BLaER1 treated with 17β-estradiol and CSF1 and Interleukin-3, amounts not matched to agents 10 nM and 100 nM (cell line): Measurements from ENCODE around the gene KCNIP2.

ENCODE experiments used
- H3K27ac ChIP-seq, 11 experiments: shearing (Covaris generic); formaldehyde crosslinking; 2 replicates each; pipeline ENCODE4 v1.8.1; 2022
- H3K27me3 ChIP-seq, 11 experiments: shearing (Covaris generic); formaldehyde crosslinking; 2 replicates each; pipeline ENCODE4 v1.8.1; 2022
- H3K36me3 ChIP-seq, 11 experiments: shearing (Covaris generic); formaldehyde crosslinking; 2 replicates each; pipeline ENCODE4 v1.8.1; 2022
- H3K4me1 ChIP-seq, 10 experiments: shearing (Covaris generic); formaldehyde crosslinking; 2 replicates each; pipeline ENCODE4 v1.8.1; 2022
- H3K4me2 ChIP-seq, 11 experiments: shearing (Covaris generic); formaldehyde crosslinking; 2 replicates each; pipeline ENCODE4 v1.8.1; 2022
- H3K4me3 ChIP-seq, 10 experiments: shearing (Covaris generic); formaldehyde crosslinking; 2 replicates each; pipeline ENCODE4 v1.8.1; 2022
- H3K9ac ChIP-seq, 11 experiments: shearing (Covaris generic); formaldehyde crosslinking; 2 replicates each; pipeline ENCODE4 v1.8.1; 2022
- H3K9me3 ChIP-seq, 11 experiments: shearing (Covaris generic); formaldehyde crosslinking; replicated peaks in 1 of 11; 2 replicates each; pipeline ENCODE4 v1.8.1; 2022
- H4K20me1 ChIP-seq, 11 experiments: shearing (Covaris generic); formaldehyde crosslinking; 2 replicates each; pipeline ENCODE4 v1.8.1; 2022
- Cebpa-rat ChIP-seq, 11 experiments: shearing (Covaris generic); IDR thresholded peaks; 2 replicates each; pipeline ENCODE4 v1.8.1; 2022

KCNIP2 gene

DNA sequence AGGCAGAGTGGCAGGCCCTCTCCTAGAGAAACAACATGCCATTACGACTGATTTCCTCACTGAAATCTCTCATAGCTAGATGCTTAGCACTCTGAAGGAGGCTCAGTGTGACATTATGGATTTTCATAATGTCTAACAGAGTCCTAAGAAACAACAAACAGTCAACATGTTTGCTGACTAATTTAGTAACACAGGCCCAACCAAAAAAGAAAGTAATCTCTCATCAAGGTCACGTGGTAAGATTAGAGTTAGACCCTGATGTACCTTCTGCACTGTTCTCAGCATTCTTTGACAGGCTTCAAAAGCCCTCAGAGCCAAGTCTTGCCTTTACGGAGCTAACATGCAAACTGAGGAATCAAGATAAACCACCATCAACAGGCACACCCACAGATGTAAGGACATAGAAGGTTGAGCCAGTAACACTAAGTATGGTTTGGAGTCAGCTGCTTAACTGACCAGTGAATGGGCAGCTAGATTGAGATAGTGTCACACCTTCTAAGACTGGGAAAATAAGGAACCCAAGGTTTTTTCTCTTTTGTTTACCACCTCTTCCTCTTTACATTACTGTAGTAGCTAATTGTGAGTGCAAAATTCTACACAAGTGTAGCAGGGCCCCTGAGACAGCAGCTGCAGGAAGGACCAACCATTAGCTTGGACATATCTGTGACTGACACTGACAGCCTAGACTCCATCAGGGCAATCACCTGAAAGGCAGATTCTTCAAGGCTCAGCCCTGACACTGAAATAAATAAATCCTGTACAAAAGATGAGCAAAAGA is 15.3 kb upstream of the KCNIP2 start:
- Histone ChIP-seq H3K9ac (no peak overlapping the region), H3K27ac (no peak overlapping the region), H3K27me3 (no peaks in the 10 kb centered on the region), H3K4me2 (peak overlapping the region in 2 of 11 experiments; percentile 46 to 65; a peak in 4 of 22 replicates), H4K20me1 (peaks cover 0 to 54% (median 8%) of the 10 kb centered on the region in 11 experiments; a peak in 7 of 22 replicates), H3K9me3 (peaks cover 20 to 35% (median 26%) of the 10 kb centered on the region in 11 experiments), H3K4me1 (peaks cover 0 to 42% (median 2%) of the 10 kb centered on the region in 10 experiments; a peak in 7 of 20 replicates), H3K36me3 (peaks cover 27 to 57% (median 41%) of the 10 kb centered on the region in 11 experiments), H3K4me3 (no peak overlapping the region)
- no peak for TF ChIP-seq Cebpa-rat (IDR thresholded peaks at IDR 0.05)

DNA sequence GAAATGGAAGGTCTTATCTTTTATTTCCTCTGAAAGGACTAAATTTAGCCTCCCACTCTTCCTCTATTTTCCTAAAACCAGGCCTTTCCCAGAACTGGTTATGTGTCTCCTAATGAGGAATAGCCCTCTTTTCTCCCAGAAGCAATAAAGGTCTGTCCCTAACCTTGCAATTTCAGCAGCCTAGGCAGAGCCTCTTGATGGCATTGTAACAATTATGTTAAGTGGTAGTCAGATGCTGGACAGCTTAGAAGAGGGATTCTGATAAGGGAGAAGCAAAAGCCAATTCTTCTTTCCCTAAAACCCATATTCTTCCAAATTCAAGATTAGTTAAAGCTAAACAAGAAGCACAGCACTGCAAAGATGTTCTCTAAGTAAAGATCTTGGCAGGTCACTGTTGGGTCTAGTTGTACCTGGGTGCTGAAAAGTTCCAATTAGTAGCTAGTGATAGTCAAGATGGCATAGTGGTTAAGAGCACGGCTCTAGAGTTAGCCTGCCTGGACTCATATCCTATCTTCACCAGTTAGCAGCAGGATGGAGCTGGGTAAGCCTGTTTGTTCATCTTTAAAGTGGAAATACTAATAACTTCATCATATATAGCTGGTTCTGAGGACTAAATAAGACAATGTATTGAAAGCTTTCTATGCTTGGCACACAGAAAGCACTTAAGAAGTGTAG is 14.3 kb upstream of the KCNIP2 start:
- Histone ChIP-seq H3K9ac (no peak overlapping the region), H3K27me3 (no peaks in the 10 kb centered on the region), H3K27ac (no peak overlapping the region), H3K9me3 (peaks cover 20 to 29% (median 26%) of the 10 kb centered on the region in 11 experiments), H3K4me3 (no peak overlapping the region), H4K20me1 (peaks cover 0 to 64% (median 8%) of the 10 kb centered on the region in 11 experiments; a peak in 11 of 22 replicates), H3K4me1 (peaks cover 0 to 42% (median 0%) of the 10 kb centered on the region in 10 experiments; a peak in 6 of 20 replicates), H3K4me2 (peak overlapping the region in 3 of 11 experiments; percentile 40 to 76 (median 65); a peak in 6 of 22 replicates), H3K36me3 (peaks cover 28 to 56% (median 40%) of the 10 kb centered on the region in 11 experiments)
- TF ChIP-seq Cebpa-rat (IDR thresholded peaks at IDR 0.05): no peak

DNA sequence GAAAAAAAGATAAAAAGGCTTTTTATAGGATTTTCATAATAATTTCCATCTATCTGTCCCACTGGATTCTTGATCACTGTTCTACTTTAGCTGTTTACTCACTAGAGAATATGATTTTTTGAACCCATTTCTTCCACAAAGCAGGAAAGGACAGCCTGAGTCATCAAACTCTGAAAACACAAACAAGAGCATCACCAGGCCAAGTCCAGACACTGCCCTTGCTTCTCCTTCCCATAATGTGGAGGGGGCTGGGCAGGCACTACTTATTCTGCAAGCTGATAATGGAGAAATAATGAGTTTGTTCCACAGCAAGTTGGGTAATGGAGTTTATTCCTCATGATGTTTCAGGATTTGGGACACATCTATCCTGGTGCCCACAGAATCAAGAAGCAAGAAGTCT is 13.0 kb upstream of the KCNIP2 start:
- Histone ChIP-seq H3K9ac (no peak overlapping the region), H4K20me1 (peaks cover 0 to 77% (median 18%) of the 10 kb centered on the region in 11 experiments; a peak in 15 of 22 replicates), H3K36me3 (peaks cover 19 to 48% (median 34%) of the 10 kb centered on the region in 11 experiments), H3K4me3 (no peak overlapping the region), H3K27me3 (no peaks in the 10 kb centered on the region), H3K4me2 (peak overlapping the region in 3 of 11 experiments; percentile 40 to 76 (median 65); a peak in 6 of 22 replicates), H3K4me1 (peaks cover 0 to 49% (median 0%) of the 10 kb centered on the region in 10 experiments; a peak in 6 of 20 replicates), H3K27ac (peak overlapping the region in 2 of 11 experiments; percentile 10 to 23; a peak in 1 of 22 replicates), H3K9me3 (peaks cover 14 to 16% (median 15%) of the 10 kb centered on the region in 11 experiments)
- no peak for TF ChIP-seq Cebpa-rat (IDR thresholded peaks at IDR 0.05)

DNA sequence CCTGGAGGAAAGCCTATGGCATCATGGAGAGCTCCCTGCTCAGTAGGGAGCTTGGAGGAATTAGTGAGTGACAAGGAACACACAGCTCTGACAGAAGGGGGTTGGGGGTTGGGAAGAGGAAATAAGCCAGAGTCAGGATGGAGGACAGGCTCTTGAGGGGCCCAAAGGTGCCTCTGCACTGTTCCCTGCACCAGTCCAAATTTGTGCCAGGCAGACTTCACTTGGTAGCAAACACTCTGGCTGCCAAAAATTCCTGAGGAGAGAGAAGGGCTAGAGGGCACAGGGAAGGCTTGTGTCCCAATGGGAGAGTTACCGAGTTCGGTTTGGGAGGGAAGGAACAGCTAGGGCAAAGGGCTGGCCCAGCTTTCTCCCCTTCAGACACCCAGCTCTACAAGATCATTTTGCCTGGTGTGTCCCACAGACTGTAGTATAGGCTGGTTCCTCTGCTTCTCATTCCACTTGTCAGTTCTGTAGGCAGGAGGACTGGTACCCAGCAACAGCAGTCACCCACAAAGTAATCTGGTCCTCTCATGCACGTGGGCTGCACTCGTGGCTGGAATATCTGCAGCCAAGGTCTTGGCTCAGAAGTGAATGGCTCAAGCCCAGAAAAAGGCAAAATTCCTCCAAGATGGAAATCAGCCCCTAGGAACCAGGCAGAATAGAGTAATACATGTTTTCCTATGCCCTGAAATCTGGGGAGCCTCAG is 8.0 kb upstream of the KCNIP2 start:
- peaks cover 19 to 63% (median 48%) of the 10 kb centered on the region in 11 experiments for H3K36me3 ChIP-seq
- H3K27me3 ChIP-seq: no peaks in the 10 kb centered on the region
- H4K20me1 ChIP-seq: peaks cover 11 to 96% (median 50%) of the 10 kb centered on the region in 11 experiments
- H3K27ac ChIP-seq: no peak overlapping the region
- H3K4me2 ChIP-seq: peak overlapping the region in 2 of 11 experiments; percentile 6 to 17; a peak in 2 of 22 replicates
- H3K9me3 ChIP-seq: no peaks in the 10 kb centered on the region
- no peak overlapping the region for H3K9ac ChIP-seq
- peaks cover 0 to 57% (median 20%) of the 10 kb centered on the region in 10 experiments; a peak in 16 of 20 replicates for H3K4me1 ChIP-seq
- no peak for TF ChIP-seq Cebpa-rat (IDR thresholded peaks at IDR 0.05)
- H3K4me3 ChIP-seq: no peak overlapping the region

DNA sequence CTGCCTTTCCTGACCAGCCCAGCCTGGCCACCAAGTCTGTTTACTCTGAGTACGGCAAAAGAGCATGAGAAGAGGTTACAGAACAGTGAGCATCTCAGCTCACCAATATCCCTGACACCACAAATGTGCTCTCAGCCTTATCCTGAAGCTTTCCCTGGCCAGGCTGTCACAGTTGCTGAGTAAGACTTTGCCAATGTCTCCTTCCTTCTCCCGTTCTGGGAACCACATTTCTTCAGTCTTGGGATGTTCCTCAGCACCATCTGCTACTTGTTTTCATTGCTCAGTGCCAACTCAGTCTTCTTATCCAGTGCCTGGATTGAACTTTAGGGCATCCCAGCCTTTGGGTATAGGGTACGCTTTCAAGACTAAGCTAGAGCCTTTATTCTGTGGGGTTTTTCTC is 7.1 kb upstream of the KCNIP2 start:
- peaks cover 0 to 49% (median 20%) of the 10 kb centered on the region in 10 experiments; a peak in 16 of 20 replicates for H3K4me1 ChIP-seq
- no peak overlapping the region for H3K27ac ChIP-seq
- H3K9me3 ChIP-seq: no peaks in the 10 kb centered on the region
- no peak for TF ChIP-seq Cebpa-rat (IDR thresholded peaks at IDR 0.05)
- peak overlapping the region in 2 of 11 experiments; percentile 6 to 15; a peak in 1 of 22 replicates for H3K4me2 ChIP-seq
- H3K36me3 ChIP-seq: peaks cover 19 to 71% (median 51%) of the 10 kb centered on the region in 11 experiments
- H3K27me3 ChIP-seq: no peaks in the 10 kb centered on the region
- no peak overlapping the region for H3K4me3 ChIP-seq
- H4K20me1 ChIP-seq: peaks cover 11 to 92% (median 54%) of the 10 kb centered on the region in 11 experiments
- no peak overlapping the region for H3K9ac ChIP-seq

DNA sequence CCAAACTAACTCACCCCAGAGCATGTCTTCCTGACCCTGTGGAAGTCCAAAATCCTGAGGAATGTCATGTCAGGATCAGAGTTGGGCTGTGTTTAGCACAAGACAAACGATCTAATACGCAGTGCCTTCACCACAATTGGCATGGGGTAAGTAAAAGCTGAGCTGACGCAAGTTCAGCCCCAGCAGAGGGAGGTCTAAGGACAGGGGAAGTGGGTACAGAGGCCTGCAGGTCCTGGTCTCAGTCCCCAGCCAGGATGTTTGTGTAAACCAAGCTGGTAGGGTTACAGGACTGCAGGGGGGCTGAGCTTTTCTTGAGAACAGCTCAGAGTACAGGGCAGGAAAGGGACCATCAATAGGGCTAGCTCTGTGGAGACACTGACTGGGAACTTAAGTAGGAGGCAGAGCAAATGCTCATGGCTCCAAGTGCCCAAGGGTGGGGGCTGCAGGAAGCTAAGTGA is 5.3 kb upstream of the KCNIP2 start:
- peaks cover 27 to 96% (median 72%) of the 10 kb centered on the region in 11 experiments for H4K20me1 ChIP-seq
- H3K27ac ChIP-seq: peak overlapping the region in 8 of 11 experiments; percentile 10 to 49 (median 34); a peak in 10 of 22 replicates
- H3K27me3 ChIP-seq: peaks cover 0 to 4% (median 0%) of the 10 kb centered on the region in 11 experiments; a peak in 1 of 22 replicates
- peaks cover 0 to 52% (median 20%) of the 10 kb centered on the region in 10 experiments; a peak in 16 of 20 replicates for H3K4me1 ChIP-seq
- H3K9ac ChIP-seq: peak overlapping the region in 4 of 11 experiments; percentile 12 to 34 (median 20); a peak in 3 of 22 replicates
- no peak overlapping the region for H3K4me3 ChIP-seq
- no peaks in the 10 kb centered on the region for H3K9me3 ChIP-seq
- peaks cover 24 to 88% (median 60%) of the 10 kb centered on the region in 11 experiments for H3K36me3 ChIP-seq
- no peak for TF ChIP-seq Cebpa-rat (IDR thresholded peaks at IDR 0.05)
- H3K4me2 ChIP-seq: peak overlapping the region in 9 of 11 experiments; percentile 2 to 76 (median 62); a peak in 14 of 22 replicates

DNA sequence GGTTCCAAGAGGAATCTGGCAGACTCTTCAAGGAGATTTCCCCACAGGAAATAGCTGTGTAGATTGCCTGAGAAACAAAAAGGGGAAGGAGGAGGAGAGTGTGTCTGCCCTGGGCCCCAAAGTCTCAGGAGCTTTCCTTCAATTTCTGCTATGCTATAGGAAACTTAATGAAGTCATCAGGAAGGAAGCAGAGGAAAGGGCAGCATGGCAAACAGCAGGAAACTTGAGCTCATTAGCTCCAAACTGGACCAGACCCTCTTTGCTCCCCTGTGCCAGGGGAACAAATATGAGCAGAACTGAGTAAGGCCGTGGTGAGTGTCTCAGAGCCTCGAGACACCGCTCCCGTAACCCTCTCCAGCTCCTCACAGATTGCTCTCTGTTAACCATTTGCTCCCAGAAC is 4.8 kb upstream of the KCNIP2 start:
- Histone ChIP-seq H3K4me2 (peak overlapping the region in 9 of 11 experiments; percentile 2 to 76 (median 62); a peak in 14 of 22 replicates), H3K4me1 (peaks cover 0 to 52% (median 20%) of the 10 kb centered on the region in 10 experiments; a peak in 16 of 20 replicates), H3K9ac (peak overlapping the region in 5 of 11 experiments; percentile 1 to 34 (median 20); a peak in 3 of 22 replicates), H4K20me1 (peaks cover 30 to 93% (median 73%) of the 10 kb centered on the region in 11 experiments), H3K36me3 (peaks cover 24 to 85% (median 60%) of the 10 kb centered on the region in 11 experiments), H3K9me3 (no peaks in the 10 kb centered on the region), H3K27ac (peak overlapping the region in 8 of 11 experiments; percentile 10 to 49 (median 34); a peak in 12 of 22 replicates), H3K27me3 (peaks cover 0 to 4% (median 0%) of the 10 kb centered on the region in 11 experiments; a peak in 1 of 22 replicates), H3K4me3 (no peak overlapping the region)
- no peak for TF ChIP-seq Cebpa-rat (IDR thresholded peaks at IDR 0.05)

DNA sequence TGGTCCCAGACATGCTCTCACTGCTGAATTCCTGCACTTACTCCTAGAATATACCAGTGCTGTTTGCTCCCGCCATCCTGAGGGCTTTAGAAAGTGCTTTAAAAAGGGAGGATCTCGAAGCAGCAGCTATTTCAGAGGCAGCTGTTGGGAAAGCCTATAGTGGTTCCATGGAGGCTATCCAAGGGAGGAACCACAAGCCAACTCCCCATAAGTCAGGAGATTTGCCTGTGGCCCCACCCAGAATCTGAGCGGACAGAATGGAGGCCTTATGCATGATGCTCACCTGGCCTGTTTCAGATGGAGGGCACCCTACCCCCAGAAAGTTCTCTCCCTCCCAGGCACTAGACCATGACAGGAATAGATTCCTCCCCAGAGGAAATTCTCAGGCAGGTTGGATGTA is 2.3 kb upstream of the KCNIP2 start:
- Histone ChIP-seq H3K36me3 (peaks cover 21 to 65% (median 51%) of the 10 kb centered on the region in 11 experiments), H3K4me3 (no peak overlapping the region), H3K9ac (no peak overlapping the region), H3K4me2 (no peak overlapping the region), H3K9me3 (no peaks in the 10 kb centered on the region), H4K20me1 (peaks cover 47 to 93% (median 77%) of the 10 kb centered on the region in 11 experiments), H3K27me3 (peaks cover 0 to 27% (median 13%) of the 10 kb centered on the region in 11 experiments; a peak in 15 of 22 replicates), H3K4me1 (peaks cover 10 to 56% (median 34%) of the 10 kb centered on the region in 10 experiments), H3K27ac (no peak overlapping the region)
- TF ChIP-seq Cebpa-rat (IDR thresholded peaks at IDR 0.05): no peak
